Caco-2 (cell line): ENCODE data around the gene CAPN15. TPM values are rescaled to one million over a fixed set of nuclear protein-coding genes. Genes with fewer than 3 reads are reported as not detected.
A peak's percentile ranks its signal among the peaks of the same experiment; 100 is the strongest.

Experiments
- BruUV-seq: library from RNA; stranded (reverse); fragments of 400-500 nt; replicated peaks from 2 replicates; lab custom pipeline; 2021; lab: Mats Ljungman, UMichigan
- CTCF ChIA-PET: fragments of 300-600 bp; sonication (Branson Sonifier 250); formaldehyde crosslinking; loops from one replicate; lab custom pipeline; 2022; ENCODE audit warnings: antibody characterized with exemption; lab: Charles Lee
- POLR2A ChIA-PET: fragments of 300-600 bp; sonication (Branson Sonifier 250); formaldehyde crosslinking; loops from one replicate; lab custom pipeline; 2022; ENCODE audit warnings: antibody characterized with exemption; lab: Charles Lee
- DNase-seq, 2 experiments: peaks; one replicate each; pipeline versions ENCODE4 v3.0.0 to v3.0.0-alpha.2; 2020 to 2022
- H3K27me3 ChIP-seq: replicated peaks from 2 replicates; pipeline ENCODE4 v1.6.0; 2011; ENCODE audit warnings: low read length; ENCODE audit not compliant: control insufficient read depth, insufficient read depth
- H3K36me3 ChIP-seq: 2 replicates; pipeline ENCODE4 v1.5.1; 2011; ENCODE audit warnings: low read length; ENCODE audit not compliant: control insufficient read depth, insufficient read depth
- H3K4me1 ChIP-seq: fragments of 250-450 bp; sonication (Bioruptor Pico); 2 replicates; pipeline ENCODE4 v1.5.1; 2020; ENCODE audit warnings: mild to moderate bottlenecking
- H3K4me3 ChIP-seq: 2 replicates; pipeline ENCODE4 v1.5.1; 2011; ENCODE audit warnings: low read depth, mild to moderate bottlenecking, control low read depth, low read length
- H3K9me3 ChIP-seq: fragments of 250-450 bp; sonication (Bioruptor Pico); 2 replicates; pipeline ENCODE4 v1.5.1; 2020; ENCODE audit warnings: mild to moderate bottlenecking, moderate library complexity
- H3K27ac Mint-ChIP-seq: one replicate; pipeline ENCODE4 v1.8.0; 2022; ENCODE audit warnings: mixed read lengths; ENCODE audit not compliant: unreplicated experiment
- H3K27me3 Mint-ChIP-seq: one replicate; pipeline ENCODE4 v1.8.0; 2022; ENCODE audit warnings: mixed read lengths; ENCODE audit not compliant: insufficient read depth, unreplicated experiment
- H3K36me3 Mint-ChIP-seq: one replicate; pipeline ENCODE4 v1.8.0; 2022; ENCODE audit warnings: mild to moderate bottlenecking, mixed read lengths; ENCODE audit not compliant: insufficient read depth, unreplicated experiment
- H3K4me1 Mint-ChIP-seq: one replicate; pipeline ENCODE4 v1.8.0; 2022; ENCODE audit warnings: low read depth, mixed read lengths; ENCODE audit not compliant: unreplicated experiment
- H3K4me3 Mint-ChIP-seq: one replicate; pipeline ENCODE4 v1.8.0; 2022; ENCODE audit warnings: mild to moderate bottlenecking, moderate library complexity, mixed read lengths; ENCODE audit not compliant: unreplicated experiment
- H3K9me3 Mint-ChIP-seq: one replicate; pipeline ENCODE4 v1.8.0; 2022; ENCODE audit warnings: mixed read lengths; ENCODE audit not compliant: unreplicated experiment
- intact Hi-C: fragments of 100-400 bp; cut with micrococcal nuclease; formaldehyde crosslinking; loops from one replicate; pipeline ENCODE4 v1.10.0; 2022; ENCODE audit not compliant: unreplicated experiment
- total RNA-seq: library from RNA; stranded (reverse); gene quantifications from 2 replicates; pipeline ENCODE4 v1.2.3, GENCODE V29; 2022
- TF ChIP-seq, protein P1 (sequence below), 2 experiments: fragments of 200-600 bp in 1 of 2; IDR thresholded peaks; 1 replicate in 1 of 2; 2 replicates in 1 of 2; pipeline versions ENCODE4 v1.5.1 to v1.8.0; 2011 to 2022; ENCODE audit warnings: antibody characterized with exemption in 1 of 2, control low read depth in 1 of 2, inconsistent platforms in 1 of 2, low read depth in 1 of 2, low read length in 1 of 2, mild to moderate bottlenecking in 1 of 2, moderate library complexity in 1 of 2; ENCODE audit not compliant: insufficient read depth in 1 of 2, severe bottlenecking in 1 of 2, unreplicated experiment in 1 of 2

The CAPN15 gene
- total RNA-seq, 1 experiment from 2014 or later: 85.3 TPM

- no peak for DNase-seq
- Mint-ChIP-seq H3K27me3 (no peaks in the 10 kb centered on the region), H3K27ac (no peak overlapping the region), H3K36me3 (peaks cover 10% of the 10 kb centered on the region), H3K4me1 (peaks cover under 1% of the 10 kb centered on the region), H3K4me3 (no peak overlapping the region), H3K9me3 (no peaks in the 10 kb centered on the region)
- peaks cover 6% of the 10 kb centered on the region for H3K4me1 ChIP-seq
- BruUV-seq: no TSS peak
- H3K36me3 ChIP-seq: peaks cover 4% of the 10 kb centered on the region
- TF ChIP-seq, protein P1, sequence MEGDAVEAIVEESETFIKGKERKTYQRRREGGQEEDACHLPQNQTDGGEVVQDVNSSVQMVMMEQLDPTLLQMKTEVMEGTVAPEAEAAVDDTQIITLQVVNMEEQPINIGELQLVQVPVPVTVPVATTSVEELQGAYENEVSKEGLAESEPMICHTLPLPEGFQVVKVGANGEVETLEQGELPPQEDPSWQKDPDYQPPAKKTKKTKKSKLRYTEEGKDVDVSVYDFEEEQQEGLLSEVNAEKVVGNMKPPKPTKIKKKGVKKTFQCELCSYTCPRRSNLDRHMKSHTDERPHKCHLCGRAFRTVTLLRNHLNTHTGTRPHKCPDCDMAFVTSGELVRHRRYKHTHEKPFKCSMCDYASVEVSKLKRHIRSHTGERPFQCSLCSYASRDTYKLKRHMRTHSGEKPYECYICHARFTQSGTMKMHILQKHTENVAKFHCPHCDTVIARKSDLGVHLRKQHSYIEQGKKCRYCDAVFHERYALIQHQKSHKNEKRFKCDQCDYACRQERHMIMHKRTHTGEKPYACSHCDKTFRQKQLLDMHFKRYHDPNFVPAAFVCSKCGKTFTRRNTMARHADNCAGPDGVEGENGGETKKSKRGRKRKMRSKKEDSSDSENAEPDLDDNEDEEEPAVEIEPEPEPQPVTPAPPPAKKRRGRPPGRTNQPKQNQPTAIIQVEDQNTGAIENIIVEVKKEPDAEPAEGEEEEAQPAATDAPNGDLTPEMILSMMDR (IDR thresholded peaks at IDR 0.05; ENCODE audit: insufficient read depth in 1 of 2, low read depth in 1 of 2, low read length in 1 of 2, severe bottlenecking in 1 of 2, unreplicated experiment in 1 of 2): no peak
- H3K4me3 ChIP-seq: no peak overlapping the region
- intact Hi-C loops: no loop called here
- no peaks in the 10 kb centered on the region for H3K9me3 ChIP-seq
- CTCF ChIA-PET: no interaction called here
- H3K27me3 ChIP-seq: no peaks in the 10 kb centered on the region
- POLR2A ChIA-PET: no interaction called here
These were observed 19.5 kb upstream of the CAPN15 start for GRCh38 chr16:507996-508395.

DNA sequence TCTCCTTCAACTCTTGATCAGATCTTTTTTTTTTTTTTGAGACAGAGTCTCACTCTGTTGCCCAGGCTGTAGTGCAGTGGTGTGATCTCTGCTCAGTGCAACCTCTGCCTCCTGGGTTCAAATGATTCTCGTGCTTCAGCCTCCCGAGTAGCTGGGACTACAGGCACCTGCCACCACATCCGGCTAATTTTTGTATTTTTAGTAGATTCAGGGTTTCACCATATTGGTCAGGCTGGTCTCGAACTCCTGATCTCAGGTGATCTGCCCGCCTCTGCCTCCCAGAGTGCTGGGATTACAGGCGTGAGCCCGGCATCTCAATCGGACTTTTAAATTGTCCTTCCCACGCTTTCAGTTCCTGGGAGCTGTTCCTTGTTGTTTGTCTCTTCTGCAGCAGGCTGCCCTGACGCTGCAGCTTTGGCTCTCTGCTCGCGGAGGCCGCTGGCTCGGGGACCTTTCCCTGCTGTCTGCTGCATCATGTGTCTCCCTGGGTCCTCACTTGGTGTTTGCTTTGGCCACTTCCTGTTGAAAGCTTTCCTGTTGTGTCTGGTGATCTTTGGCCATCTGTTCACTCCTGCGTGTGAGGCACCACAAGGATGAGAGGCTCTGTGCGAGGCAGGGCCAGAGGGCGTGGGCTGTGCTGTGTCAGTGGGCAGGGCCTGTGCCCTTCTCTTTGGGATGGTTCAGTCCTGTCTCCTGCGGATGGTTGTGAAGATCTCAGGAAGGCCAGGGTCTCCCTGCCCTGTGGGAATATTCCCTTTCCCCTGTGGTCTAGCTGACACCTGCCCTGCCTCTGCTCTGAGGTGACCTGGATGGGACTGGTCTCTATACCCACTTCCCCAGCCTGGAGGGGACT is 18.4 kb upstream of the CAPN15 start:
- H3K4me3 Mint-ChIP-seq: no peak overlapping the region
- no peaks in the 10 kb centered on the region for H3K27me3 ChIP-seq
- peaks cover 4% of the 10 kb centered on the region for H3K36me3 ChIP-seq
- no peak for DNase-seq
- no peaks in the 10 kb centered on the region for H3K9me3 Mint-ChIP-seq
- H3K4me1 Mint-ChIP-seq: no peaks in the 10 kb centered on the region
- no peaks in the 10 kb centered on the region for H3K27me3 Mint-ChIP-seq
- CTCF ChIA-PET: interaction anchor here (0.6 to 0.9 kb wide), 2 partner anchors 29 to 60 kb away, joined by 3 to 5 read pairs; no protein-coding TSS in a partner anchor
- H3K4me3 ChIP-seq: no peak overlapping the region
- peaks cover 10% of the 10 kb centered on the region for H3K36me3 Mint-ChIP-seq
- peak overlapping the region; percentile 63 for H3K27ac Mint-ChIP-seq
- no TSS peak for BruUV-seq
- POLR2A ChIA-PET: no interaction called here
- TF ChIP-seq, protein P1 (IDR thresholded peaks at IDR 0.05; ENCODE audit: insufficient read depth in 1 of 2, low read depth in 1 of 2, low read length in 1 of 2, severe bottlenecking in 1 of 2, unreplicated experiment in 1 of 2): no peak
- no peaks in the 10 kb centered on the region for H3K4me1 ChIP-seq
- no peaks in the 10 kb centered on the region for H3K9me3 ChIP-seq
- intact Hi-C loops: no loop called here

- H3K9me3 ChIP-seq: no peaks in the 10 kb centered on the region
- Mint-ChIP-seq H3K4me1 (no peaks in the 10 kb centered on the region), H3K9me3 (no peaks in the 10 kb centered on the region), H3K4me3 (no peak overlapping the region), H3K27ac (no peak overlapping the region), H3K36me3 (peaks cover 10% of the 10 kb centered on the region), H3K27me3 (no peaks in the 10 kb centered on the region)
- peaks cover 4% of the 10 kb centered on the region for H3K36me3 ChIP-seq
- ChIA-PET CTCF (interaction anchor here (0.9 kb wide), 1 partner anchor 61 kb away, joined by 3 read pairs; no protein-coding TSS in a partner anchor), POLR2A (no interaction called here)
- H3K4me3 ChIP-seq: no peak overlapping the region
- H3K4me1 ChIP-seq: no peaks in the 10 kb centered on the region
- intact Hi-C loops: no loop called here
- no TSS peak for BruUV-seq
- TF ChIP-seq, protein P1 (IDR thresholded peaks at IDR 0.05; ENCODE audit: insufficient read depth in 1 of 2, low read depth in 1 of 2, low read length in 1 of 2, severe bottlenecking in 1 of 2, unreplicated experiment in 1 of 2): no peak
- no peaks in the 10 kb centered on the region for H3K27me3 ChIP-seq
- DNase-seq: no peak
These were observed 17.3 kb upstream of the CAPN15 start for GRCh38 chr16:510066-510825.
